ENCODE data around the gene KRT4. TPM values are rescaled to one million over a fixed set of nuclear protein-coding genes. Genes with fewer than 3 reads are reported as not detected.

The KRT4 gene
- total and polyA plus RNA-seq, 2 donors (not counting 3 experiments of a cell fraction or from before 2014, with no cell fraction given): not detected

GRCh38 chr12:52767020-52767379 is 46.9 kb downstream of the KRT4 start:
- Histone ChIP-seq H3K9me3 (replicated peaks; ENCODE audit: control insufficient read depth, insufficient read depth, low read length) (no peaks in the 10 kb centered on the region), H3K36me3 (ENCODE audit: control insufficient read depth in 2 of 2, extremely low read depth in 1 of 2, insufficient read depth in 2 of 2, low read length in 2 of 2) (no peaks in the 10 kb centered on the region), H3K4me2 (ENCODE audit: insufficient read depth, low read length) (no peak overlapping the region), H3K4me1 (ENCODE audit: control insufficient read depth, extremely low read depth, insufficient read depth, low read length) (no peaks in the 10 kb centered on the region), H3K9ac (replicated peaks; ENCODE audit: extremely low read depth, insufficient read depth, low read length) (no peak overlapping the region), H3K27me3 (ENCODE audit: control insufficient read depth in 2 of 2, insufficient read depth in 2 of 2, low read length in 2 of 2) (peaks cover 0 to 6% of the 10 kb centered on the region in 2 experiments), H4K20me1 (replicated peaks; ENCODE audit: control insufficient read depth, extremely low read depth, insufficient read depth, low read length) (no peaks in the 10 kb centered on the region), H3K9me1 (replicated peaks; ENCODE audit: control insufficient read depth, extremely low read depth, insufficient read depth, low read length) (no peaks in the 10 kb centered on the region), H3K4me3 (replicated peaks in 1 of 3; ENCODE audit: insufficient read depth in 1 of 3, low read depth in 1 of 3, low read length in 3 of 3) (no peak overlapping the region), H3K79me2 (ENCODE audit: control insufficient read depth, insufficient read depth, low read length) (no peaks in the 10 kb centered on the region), H2AFZ (ENCODE audit: low read depth, low read length) (no peak overlapping the region), H3K27ac (ENCODE audit: insufficient read depth, low read depth, low read length) (no peak overlapping the region)
- intact Hi-C loops (cut with micrococcal nuclease): no loop called here
- DNase-seq (ENCODE audit: low read depth, low spot score) (no peak), FAIRE-seq (no peak)
- POLR2A ChIA-PET: no interaction called here
- no TSS peak for BruUV-seq (replicated peaks)
- CTCF ChIA-PET: no interaction called here
- TF ChIP-seq GATA2 (IDR thresholded peaks at IDR 0.05; ENCODE audit: insufficient read depth, insufficient read length, low read depth, low read length): no peak
- no peak for TF ChIP-seq MYC (IDR thresholded peaks at IDR 0.05; ENCODE audit: low read depth, low read length)
- TF ChIP-seq JUN (IDR thresholded peaks at IDR 0.05; ENCODE audit: borderline replicate concordance, insufficient read depth, insufficient read length, low read depth): no peak
- no peak for TF ChIP-seq FOS (IDR thresholded peaks at IDR 0.05; ENCODE audit: borderline replicate concordance, insufficient read depth, low read length)
- TF ChIP-seq EZH2 (IDR thresholded peaks at IDR 0.05; ENCODE audit: borderline replicate concordance, low read depth, low read length, severe bottlenecking): no peak
- dilution Hi-C loops (cut with MboI; ENCODE audit: extremely low pct_ligation_motif_present, low sequenced_read_pairs): no loop called here

GRCh38 chr12:52766351-52767019 is 47.4 kb downstream of the KRT4 start:
- POLR2A ChIA-PET: no interaction called here
- Histone ChIP-seq H3K36me3 (ENCODE audit: control insufficient read depth in 2 of 2, extremely low read depth in 1 of 2, insufficient read depth in 2 of 2, low read length in 2 of 2) (no peaks in the 10 kb centered on the region), H3K4me2 (ENCODE audit: insufficient read depth, low read length) (no peak overlapping the region), H2AFZ (ENCODE audit: low read depth, low read length) (no peak overlapping the region), H3K4me3 (replicated peaks in 1 of 3; ENCODE audit: insufficient read depth in 1 of 3, low read depth in 1 of 3, low read length in 3 of 3) (no peak overlapping the region), H3K4me1 (ENCODE audit: control insufficient read depth, extremely low read depth, insufficient read depth, low read length) (no peaks in the 10 kb centered on the region), H3K9me3 (replicated peaks; ENCODE audit: control insufficient read depth, insufficient read depth, low read length) (no peaks in the 10 kb centered on the region), H3K9me1 (replicated peaks; ENCODE audit: control insufficient read depth, extremely low read depth, insufficient read depth, low read length) (no peaks in the 10 kb centered on the region), H4K20me1 (replicated peaks; ENCODE audit: control insufficient read depth, extremely low read depth, insufficient read depth, low read length) (no peaks in the 10 kb centered on the region), H3K9ac (replicated peaks; ENCODE audit: extremely low read depth, insufficient read depth, low read length) (no peak overlapping the region), H3K79me2 (ENCODE audit: control insufficient read depth, insufficient read depth, low read length) (no peaks in the 10 kb centered on the region), H3K27me3 (ENCODE audit: control insufficient read depth in 2 of 2, insufficient read depth in 2 of 2, low read length in 2 of 2) (peaks cover 0 to 6% of the 10 kb centered on the region in 2 experiments), H3K27ac (ENCODE audit: insufficient read depth, low read depth, low read length) (no peak overlapping the region)
- no TSS peak for BruUV-seq (replicated peaks)
- dilution Hi-C loops (cut with MboI; ENCODE audit: extremely low pct_ligation_motif_present, low sequenced_read_pairs): no loop called here
- TF ChIP-seq FOS (IDR thresholded peaks at IDR 0.05; ENCODE audit: borderline replicate concordance, insufficient read depth, low read length): no peak
- TF ChIP-seq GATA2 (IDR thresholded peaks at IDR 0.05; ENCODE audit: insufficient read depth, insufficient read length, low read depth, low read length): no peak
- TF ChIP-seq POLR2A (IDR thresholded peaks at IDR 0.05; ENCODE audit: low read depth, low read length): no peak
- TF ChIP-seq, protein P1, sequence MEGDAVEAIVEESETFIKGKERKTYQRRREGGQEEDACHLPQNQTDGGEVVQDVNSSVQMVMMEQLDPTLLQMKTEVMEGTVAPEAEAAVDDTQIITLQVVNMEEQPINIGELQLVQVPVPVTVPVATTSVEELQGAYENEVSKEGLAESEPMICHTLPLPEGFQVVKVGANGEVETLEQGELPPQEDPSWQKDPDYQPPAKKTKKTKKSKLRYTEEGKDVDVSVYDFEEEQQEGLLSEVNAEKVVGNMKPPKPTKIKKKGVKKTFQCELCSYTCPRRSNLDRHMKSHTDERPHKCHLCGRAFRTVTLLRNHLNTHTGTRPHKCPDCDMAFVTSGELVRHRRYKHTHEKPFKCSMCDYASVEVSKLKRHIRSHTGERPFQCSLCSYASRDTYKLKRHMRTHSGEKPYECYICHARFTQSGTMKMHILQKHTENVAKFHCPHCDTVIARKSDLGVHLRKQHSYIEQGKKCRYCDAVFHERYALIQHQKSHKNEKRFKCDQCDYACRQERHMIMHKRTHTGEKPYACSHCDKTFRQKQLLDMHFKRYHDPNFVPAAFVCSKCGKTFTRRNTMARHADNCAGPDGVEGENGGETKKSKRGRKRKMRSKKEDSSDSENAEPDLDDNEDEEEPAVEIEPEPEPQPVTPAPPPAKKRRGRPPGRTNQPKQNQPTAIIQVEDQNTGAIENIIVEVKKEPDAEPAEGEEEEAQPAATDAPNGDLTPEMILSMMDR (IDR thresholded peaks at IDR 0.05; ENCODE audit: extremely low read depth in 1 of 2, insufficient read depth in 1 of 2, low read depth in 1 of 2, low read length in 2 of 2): no peak
- no peak for TF ChIP-seq MYC (IDR thresholded peaks at IDR 0.05; ENCODE audit: low read depth, low read length)
- no peak for TF ChIP-seq POLR2AphosphoS5 (IDR thresholded peaks at IDR 0.05; ENCODE audit: insufficient read depth, low read depth, low read length)
- CTCF ChIA-PET: no interaction called here
- DNase-seq (ENCODE audit: low read depth, low spot score) (no peak), FAIRE-seq (no peak)
- intact Hi-C loops (cut with micrococcal nuclease): no loop called here
